RWPE2 (cell line): ENCODE results near the gene CDK3.
"Not testable (repeated sequence)": the region's sequence is repeated elsewhere in the genome, so short reads cannot be mapped to it uniquely, and the experiment has no call there.

ENCODE experiments used
- ATAC-seq: fragments of 200-7000 bp; cut with Tn5 transposase; 3 replicates; pipeline ENCODE4 v1.9.1; 2021; ENCODE audit warnings: low read depth
- DNase-seq: peaks from one replicate; pipeline ENCODE4 v3.0.0-alpha.2; 2020; ENCODE audit warnings: low spot score
- H3K27ac ChIP-seq: fragments of 450-650 bp; 2 replicates; pipeline ENCODE4 v1.5.1; 2017; ENCODE audit warnings: mild to moderate bottlenecking; ENCODE audit not compliant: poor library complexity, severe bottlenecking
- H3K27me3 ChIP-seq: fragments of 250-450 bp; sonication (Bioruptor Pico); 2 replicates; pipeline ENCODE4 v1.5.1; 2021; ENCODE audit warnings: mild to moderate bottlenecking, moderate library complexity; ENCODE audit not compliant: insufficient read depth, poor library complexity, severe bottlenecking
- H3K36me3 ChIP-seq: fragments of 250-450 bp; sonication (Bioruptor Pico); 2 replicates; pipeline ENCODE4 v1.5.1; 2020; ENCODE audit warnings: low read depth, mild to moderate bottlenecking, moderate library complexity
- H3K4me1 ChIP-seq: fragments of 250-450 bp; sonication (Bioruptor Pico); 2 replicates; pipeline ENCODE4 v1.5.1; 2021; ENCODE audit warnings: mild to moderate bottlenecking, moderate library complexity; ENCODE audit not compliant: insufficient read depth, poor library complexity, severe bottlenecking
- H3K4me3 ChIP-seq: fragments of 250-450 bp; sonication (Bioruptor Pico); 2 replicates; pipeline ENCODE4 v1.5.1; 2021; ENCODE audit warnings: mild to moderate bottlenecking, moderate library complexity; ENCODE audit not compliant: severe bottlenecking
- H3K9me3 ChIP-seq: fragments of 250-450 bp; sonication (Bioruptor Pico); 2 replicates; pipeline ENCODE4 v1.5.1; 2021; ENCODE audit warnings: mild to moderate bottlenecking, moderate library complexity; ENCODE audit not compliant: severe bottlenecking
- TF ChIP-seq, protein P1 (sequence below): fragments of 450-650 bp; IDR thresholded peaks from one replicate; pipeline ENCODE4 v1.5.1; 2017; ENCODE audit warnings: mild to moderate bottlenecking, moderate library complexity; ENCODE audit not compliant: poor library complexity, severe bottlenecking

Gene CDK3

DNA sequence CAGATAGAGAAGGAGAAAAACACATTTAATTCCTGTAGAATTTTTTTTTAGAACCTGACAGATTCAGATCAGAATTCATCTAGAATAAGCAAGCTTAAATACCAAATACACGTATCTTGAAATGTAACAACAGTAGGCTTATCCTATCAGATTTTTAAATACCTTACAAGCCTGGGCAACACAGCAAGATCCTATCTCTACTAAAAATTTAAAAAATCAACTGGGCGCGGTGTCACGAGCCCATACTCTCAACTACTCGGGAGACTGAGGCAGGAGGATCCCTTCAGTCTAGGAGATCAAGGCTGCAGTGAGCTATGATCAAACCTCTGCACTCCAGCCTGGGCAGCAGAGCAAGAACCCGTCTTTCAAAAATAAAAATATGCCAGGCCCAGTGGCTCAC, 35.2 kb upstream of the CDK3 start:
- ATAC-seq, result no peak

DNA sequence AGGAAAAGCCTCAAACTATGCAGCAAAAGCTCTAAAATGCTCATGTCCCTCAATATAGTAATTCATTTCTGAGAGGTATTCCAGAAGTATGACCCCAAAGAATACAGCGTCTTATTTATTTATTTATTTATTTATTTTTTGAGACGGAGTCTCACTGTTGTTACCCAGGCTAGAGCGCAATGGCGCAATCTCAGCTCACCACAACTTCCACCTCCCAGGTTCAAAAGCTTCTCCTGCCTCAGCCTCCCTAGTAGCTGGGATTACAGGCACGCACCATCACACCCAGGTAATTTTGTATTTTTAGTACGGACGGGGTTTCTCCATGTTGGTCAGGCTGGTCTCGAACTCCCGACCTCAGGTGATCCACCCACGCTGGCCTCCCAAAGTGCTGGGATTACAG, 31.6 kb upstream of the CDK3 start:
- H3K27me3 ChIP-seq, H3K4me3 ChIP-seq, ATAC-seq, DNase-seq, H3K9me3 ChIP-seq, H3K27ac ChIP-seq, H3K4me1 ChIP-seq: not testable (repeated sequence)
- peaks cover 16% of the 10 kb centered on the region for H3K36me3 ChIP-seq

More for the DNA sequence above, 35.2 kb upstream of the CDK3 start:
- Histone ChIP-seq H3K27ac (no peak overlapping the region), H3K4me1 (no peaks in the 10 kb centered on the region), H3K36me3 (peaks cover 6% of the 10 kb centered on the region), H3K4me3 (no peak overlapping the region), H3K27me3 (no peaks in the 10 kb centered on the region), H3K9me3 (no peaks in the 10 kb centered on the region)
- TF ChIP-seq, protein P1, sequence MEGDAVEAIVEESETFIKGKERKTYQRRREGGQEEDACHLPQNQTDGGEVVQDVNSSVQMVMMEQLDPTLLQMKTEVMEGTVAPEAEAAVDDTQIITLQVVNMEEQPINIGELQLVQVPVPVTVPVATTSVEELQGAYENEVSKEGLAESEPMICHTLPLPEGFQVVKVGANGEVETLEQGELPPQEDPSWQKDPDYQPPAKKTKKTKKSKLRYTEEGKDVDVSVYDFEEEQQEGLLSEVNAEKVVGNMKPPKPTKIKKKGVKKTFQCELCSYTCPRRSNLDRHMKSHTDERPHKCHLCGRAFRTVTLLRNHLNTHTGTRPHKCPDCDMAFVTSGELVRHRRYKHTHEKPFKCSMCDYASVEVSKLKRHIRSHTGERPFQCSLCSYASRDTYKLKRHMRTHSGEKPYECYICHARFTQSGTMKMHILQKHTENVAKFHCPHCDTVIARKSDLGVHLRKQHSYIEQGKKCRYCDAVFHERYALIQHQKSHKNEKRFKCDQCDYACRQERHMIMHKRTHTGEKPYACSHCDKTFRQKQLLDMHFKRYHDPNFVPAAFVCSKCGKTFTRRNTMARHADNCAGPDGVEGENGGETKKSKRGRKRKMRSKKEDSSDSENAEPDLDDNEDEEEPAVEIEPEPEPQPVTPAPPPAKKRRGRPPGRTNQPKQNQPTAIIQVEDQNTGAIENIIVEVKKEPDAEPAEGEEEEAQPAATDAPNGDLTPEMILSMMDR, result no peak
- DNase-seq, result no peak

DNA sequence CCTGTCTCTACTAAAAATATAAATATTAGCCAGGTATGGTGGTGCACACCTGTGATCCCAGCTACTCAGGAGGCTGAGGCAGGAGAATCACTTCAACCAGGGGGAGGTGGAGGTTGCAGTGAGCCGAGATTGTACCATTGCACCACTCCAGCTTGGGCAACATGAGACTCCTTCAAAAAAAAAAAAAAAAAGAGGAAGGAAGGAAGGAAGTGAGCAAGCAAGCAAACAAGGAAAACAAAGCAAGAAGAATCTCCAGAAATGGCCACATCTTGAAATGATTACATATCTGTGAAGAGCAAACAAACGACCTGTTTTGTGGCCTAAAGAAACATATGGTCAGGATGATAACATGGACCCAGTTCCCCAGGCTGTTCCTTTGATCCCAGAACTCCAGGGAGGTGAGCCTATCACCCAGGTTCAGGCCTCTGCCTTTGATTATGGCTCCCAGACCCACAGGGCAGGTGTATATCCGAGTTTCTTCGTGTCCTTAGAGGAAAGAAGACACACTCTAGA, 30.6 kb upstream of the CDK3 start:
- H3K9me3 ChIP-seq, result no peaks in the 10 kb centered on the region
- ATAC-seq (no peak), DNase-seq (no peak)
- H3K36me3 ChIP-seq, result peaks cover 16% of the 10 kb centered on the region
- H3K27ac ChIP-seq, result no peak overlapping the region
- TF ChIP-seq, protein P1, result no peak
- H3K4me1 ChIP-seq, result no peaks in the 10 kb centered on the region
- H3K27me3 ChIP-seq, result no peaks in the 10 kb centered on the region
- H3K4me3 ChIP-seq, result no peak overlapping the region

DNA sequence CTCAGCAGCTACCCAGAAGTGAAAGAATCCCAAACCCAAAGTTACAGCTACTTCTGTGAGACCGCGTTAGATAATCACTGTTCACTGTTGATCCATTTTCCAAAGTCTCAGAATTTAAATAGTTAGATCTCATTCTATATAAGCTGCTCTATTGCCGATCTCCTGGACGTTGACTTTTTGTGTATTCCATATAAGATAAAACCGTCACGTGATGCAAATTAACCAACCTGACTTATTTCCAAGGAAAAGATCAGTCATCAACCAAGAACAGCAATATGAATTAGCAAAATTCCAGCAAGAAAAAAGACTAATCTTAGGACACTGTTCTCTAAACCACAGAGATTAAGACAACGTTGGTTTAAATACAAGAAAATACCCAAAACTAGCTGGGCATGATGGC, 30.0 kb upstream of the CDK3 start:
- H3K27ac ChIP-seq, result no peak overlapping the region
- no peak overlapping the region for H3K4me3 ChIP-seq
- peaks cover 19% of the 10 kb centered on the region for H3K36me3 ChIP-seq
- no peaks in the 10 kb centered on the region for H3K4me1 ChIP-seq
- TF ChIP-seq, protein P1, result no peak
- ATAC-seq (no peak), DNase-seq (no peak)
- no peaks in the 10 kb centered on the region for H3K9me3 ChIP-seq
- no peaks in the 10 kb centered on the region for H3K27me3 ChIP-seq

DNA sequence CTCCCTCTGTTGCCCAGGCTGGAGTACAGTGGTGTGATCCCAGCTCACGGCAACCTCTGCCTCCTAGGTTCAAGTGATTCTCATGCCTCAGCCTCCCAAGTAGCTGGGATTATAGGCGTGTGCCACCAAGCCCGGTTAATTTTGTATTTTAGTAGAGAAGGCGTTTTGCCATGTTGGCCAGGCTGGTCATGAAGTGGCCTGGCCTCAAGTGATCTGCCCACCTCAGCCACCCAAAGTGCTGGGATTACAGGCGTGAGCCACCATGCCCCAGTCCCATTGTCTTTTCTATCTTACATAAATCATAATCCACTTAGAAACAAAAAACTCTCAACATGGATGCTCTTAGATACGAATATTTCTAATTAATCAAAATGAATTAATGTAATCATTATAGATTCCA, 25.5 kb upstream of the CDK3 start:
- H3K27ac ChIP-seq, DNase-seq, H3K4me3 ChIP-seq, H3K4me1 ChIP-seq, H3K27me3 ChIP-seq, H3K9me3 ChIP-seq, ATAC-seq: not testable (repeated sequence)
- peaks cover 15% of the 10 kb centered on the region for H3K36me3 ChIP-seq

DNA sequence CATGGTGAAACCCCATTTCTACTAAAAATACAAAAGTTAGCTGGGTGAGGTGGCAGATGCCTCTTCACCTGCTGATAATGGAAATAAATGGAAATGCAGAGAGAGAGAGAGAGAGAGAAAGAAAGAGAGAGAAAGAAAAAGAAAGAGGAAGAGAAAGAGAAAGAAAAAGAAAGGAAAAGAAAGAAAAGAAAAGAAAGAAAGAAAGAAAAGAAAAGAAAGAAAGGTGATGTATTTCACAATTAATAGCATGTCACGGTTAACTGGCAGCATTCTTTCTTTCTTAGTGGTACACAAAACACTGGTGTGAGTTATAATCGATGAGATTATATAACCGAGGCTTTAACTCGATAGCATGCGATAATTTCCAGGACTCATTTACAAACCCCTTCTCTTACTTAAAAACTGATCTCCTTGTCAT, 24.9 kb upstream of the CDK3 start:
- peaks cover 10% of the 10 kb centered on the region for H3K36me3 ChIP-seq
- no peak overlapping the region for H3K27ac ChIP-seq
- no peaks in the 10 kb centered on the region for H3K9me3 ChIP-seq
- TF ChIP-seq, protein P1, result no peak
- ATAC-seq, result no peak
- no peaks in the 10 kb centered on the region for H3K27me3 ChIP-seq
- H3K4me3 ChIP-seq, result no peak overlapping the region
- H3K4me1 ChIP-seq, result peaks cover 8% of the 10 kb centered on the region
- no peak for DNase-seq
